HEK293T (cell line): ENCODE measurements around the gene LMO2.

Experiments
- CTCF ChIA-PET: fragments of 350-600 bp; formaldehyde crosslinking; extraction: SDS; loops from one replicate; lab custom pipeline; 2021; ENCODE audit warnings: antibody characterized with exemption, inconsistent platforms; lab: Yijun Ruan, JAX
- POLR2A ChIA-PET: fragments of 350-600 bp; formaldehyde crosslinking; extraction: SDS; loops from one replicate; lab custom pipeline; 2020; ENCODE audit warnings: antibody characterized with exemption, inconsistent platforms; lab: Yijun Ruan, JAX
- DNase-seq: peaks from one replicate; pipeline ENCODE4 v3.0.0; 2012; ENCODE audit warnings: mixed read lengths; ENCODE audit errors: extremely low spot score
- ARNT ChIP-seq: fragments of 450-650 bp; IDR thresholded peaks from 2 replicates; pipeline ENCODE4 v1.6.1; 2017; ENCODE audit warnings: mild to moderate bottlenecking
- BHLHE40 ChIP-seq: fragments of 450-650 bp; IDR thresholded peaks from 2 replicates; pipeline ENCODE4 v1.6.1; 2016; ENCODE audit warnings: mild to moderate bottlenecking, moderate library complexity, borderline replicate concordance
- CTBP1 ChIP-seq: fragments of 450-650 bp; IDR thresholded peaks from 2 replicates; pipeline ENCODE4 v1.6.1; 2016; ENCODE audit warnings: borderline replicate concordance
- ELF4 ChIP-seq: fragments of 450-650 bp; IDR thresholded peaks from 2 replicates; pipeline ENCODE4 v1.6.1; 2017; ENCODE audit warnings: antibody characterized with exemption
- FOXA1 ChIP-seq: fragments of 450-650 bp; IDR thresholded peaks from 2 replicates; pipeline ENCODE4 v1.6.1; 2016; ENCODE audit warnings: mild to moderate bottlenecking
- FOXK2 ChIP-seq: fragments of 450-650 bp; IDR thresholded peaks from 2 replicates; pipeline ENCODE4 v1.6.1; 2016; ENCODE audit warnings: mild to moderate bottlenecking
- FOXM1 ChIP-seq: fragments of 450-650 bp; IDR thresholded peaks from 2 replicates; pipeline ENCODE4 v1.6.1; 2017; ENCODE audit warnings: mild to moderate bottlenecking, borderline replicate concordance
- HDGF ChIP-seq: fragments of 450-650 bp; IDR thresholded peaks from 2 replicates; pipeline ENCODE4 v1.6.1; 2017; ENCODE audit warnings: antibody characterized with exemption, borderline replicate concordance
- L3MBTL2 ChIP-seq: fragments of 450-650 bp; conservative IDR thresholded peaks from 2 replicates; pipeline ENCODE4 v1.6.1; 2016; ENCODE audit warnings: mild to moderate bottlenecking
- LEF1 ChIP-seq: fragments of 450-650 bp; IDR thresholded peaks from 2 replicates; pipeline ENCODE4 v1.6.1; 2017; ENCODE audit warnings: mild to moderate bottlenecking, borderline replicate concordance
- NFRKB ChIP-seq: fragments of 450-650 bp; IDR thresholded peaks from 2 replicates; pipeline ENCODE4 v1.6.1; 2016; ENCODE audit warnings: mild to moderate bottlenecking, moderate library complexity
- PKNOX1 ChIP-seq: fragments of 450-650 bp; IDR thresholded peaks from 2 replicates; pipeline ENCODE4 v1.6.1; 2016
- SP1 ChIP-seq: fragments of 450-650 bp; IDR thresholded peaks from 2 replicates; pipeline ENCODE4 v1.6.1; 2017
- SUZ12 ChIP-seq: fragments of 450-650 bp; IDR thresholded peaks from 2 replicates; pipeline ENCODE4 v1.6.1; 2016; ENCODE audit warnings: mild to moderate bottlenecking
- TARDBP ChIP-seq: fragments of 450-650 bp; IDR thresholded peaks from 2 replicates; pipeline ENCODE4 v1.6.1; 2016
- ZNF384 ChIP-seq: fragments of 450-650 bp; IDR thresholded peaks from 2 replicates; pipeline ENCODE4 v1.6.1; 2016

The LMO2 gene

GRCh38 chr11:33928564-33928963 lies 36.7 kb upstream of the LMO2 start:
- DNase-seq = no peak
- CTCF ChIA-PET = interaction anchor here (0.7 kb wide), 1 partner anchor 10 kb away, joined by 3 read pairs; no protein-coding TSS in a partner anchor
- TF ChIP-seq ARNT (no peak), PKNOX1 (no peak), FOXM1 (no peak), SP1 (no peak), ZNF384 (no peak), SUZ12 (no peak), ELF4 (no peak), FOXK2 (no peak)
- POLR2A ChIA-PET = no interaction called here

- no peak for TF ChIP-seq PKNOX1
- no peak for TF ChIP-seq L3MBTL2
- no peak for TF ChIP-seq TARDBP
- TF ChIP-seq ZNF384 = no peak
- TF ChIP-seq FOXM1 = no peak
- no peak for TF ChIP-seq BHLHE40
- no peak for TF ChIP-seq HDGF
- TF ChIP-seq ARNT = no peak
- TF ChIP-seq FOXK2 = no peak
- no peak for TF ChIP-seq ELF4
- no peak for TF ChIP-seq SP1
- TF ChIP-seq LEF1 = no peak
- no peak for TF ChIP-seq NFRKB
- DNase-seq = no peak
- ChIA-PET POLR2A (no interaction called here), CTCF (interaction anchor here (0.6 kb wide), 1 partner anchor 641 kb away, joined by 3 read pairs; no protein-coding TSS in a partner anchor)
Measured at GRCh38 chr11:33926671-33927552, 35.0 kb upstream of the LMO2 start.

DNA sequence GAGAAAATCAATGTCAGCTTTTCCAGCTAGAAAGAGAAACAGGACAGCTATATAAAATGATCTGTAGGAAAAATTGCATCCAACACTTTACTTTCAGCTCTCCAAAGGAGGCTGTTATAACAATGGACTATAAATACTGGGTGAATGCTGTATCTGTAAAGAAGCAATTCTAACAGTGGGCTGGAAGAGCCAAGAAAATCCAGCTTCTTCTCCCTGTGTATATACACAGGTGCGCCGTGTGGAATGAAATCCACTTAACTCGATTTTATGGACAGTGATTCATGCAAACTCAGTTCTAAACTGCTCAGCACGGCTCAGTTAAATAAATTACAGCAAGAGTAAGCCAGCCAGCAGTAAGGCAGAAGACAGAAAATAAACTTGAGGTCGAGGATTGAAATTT lies 32.5 kb upstream of the LMO2 start:
- no peak for TF ChIP-seq ARNT
- no peak for TF ChIP-seq FOXK2
- TF ChIP-seq NFRKB = no peak
- no peak for TF ChIP-seq SUZ12
- TF ChIP-seq ZNF384 = no peak
- TF ChIP-seq ELF4 = no peak
- no peak for TF ChIP-seq LEF1
- TF ChIP-seq CTBP1 = no peak
- no peak for TF ChIP-seq PKNOX1
- no peak for TF ChIP-seq SP1
- no peak for TF ChIP-seq TARDBP
- TF ChIP-seq BHLHE40 = no peak
- TF ChIP-seq HDGF = no peak
- no peak for TF ChIP-seq L3MBTL2
- no peak for TF ChIP-seq FOXA1
- DNase-seq = no peak
- ChIA-PET POLR2A (no interaction called here), CTCF (no interaction called here)

GRCh38 chr11:33923626-33924025 lies 31.8 kb upstream of the LMO2 start:
- CTCF ChIA-PET = no interaction called here
- no peak for TF ChIP-seq ELF4
- TF ChIP-seq HDGF = no peak
- TF ChIP-seq ARNT = no peak
- TF ChIP-seq NFRKB = no peak
- no peak for TF ChIP-seq LEF1
- TF ChIP-seq FOXA1 = no peak
- no peak for TF ChIP-seq ZNF384
- no peak for TF ChIP-seq PKNOX1
- no peak for TF ChIP-seq SUZ12
- TF ChIP-seq FOXK2 = no peak
- no peak for TF ChIP-seq L3MBTL2
- TF ChIP-seq FOXM1 = no peak
- TF ChIP-seq BHLHE40 = no peak
- no peak for TF ChIP-seq TARDBP
- no peak for TF ChIP-seq CTBP1
- no peak for TF ChIP-seq SP1

DNA sequence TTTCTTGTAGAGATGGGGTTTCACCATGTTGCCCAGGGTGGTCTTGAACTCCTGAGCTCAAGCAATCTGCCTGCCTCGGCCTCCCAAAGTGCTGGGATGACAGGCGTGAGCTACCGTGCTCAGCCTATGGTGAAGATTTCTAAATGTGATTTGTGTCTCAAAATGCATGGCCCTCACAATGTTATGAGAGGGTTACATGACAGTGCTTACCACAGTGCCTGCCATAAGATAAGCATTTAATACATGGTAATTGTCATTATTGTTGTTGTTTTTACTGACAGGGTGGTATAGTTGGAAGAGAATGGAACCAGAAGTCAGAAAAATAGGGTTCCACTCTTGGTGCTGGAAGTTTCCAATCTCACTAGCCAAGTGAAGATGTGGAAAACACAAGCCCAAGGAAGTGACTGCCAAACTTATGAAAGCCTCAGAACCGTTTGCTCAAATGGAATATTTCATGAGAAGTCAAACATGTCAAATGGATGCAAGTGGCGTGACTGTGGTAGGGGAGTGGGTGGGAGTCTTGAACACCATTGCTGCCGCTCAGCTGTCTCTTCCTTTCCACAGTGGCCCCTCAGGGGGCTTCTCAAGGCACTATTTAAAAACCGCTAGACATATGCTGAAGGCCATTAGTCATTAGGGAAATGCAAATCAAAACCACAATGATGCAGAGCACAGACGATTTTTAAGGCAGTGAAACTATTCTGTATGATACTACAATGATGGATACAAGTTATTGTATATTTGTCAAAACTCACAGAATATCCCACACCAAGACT lies 29.1 kb upstream of the LMO2 start:
- ChIA-PET CTCF (no interaction called here), POLR2A (no interaction called here)
- TF ChIP-seq SP1 = no peak
- no peak for TF ChIP-seq ARNT
- no peak for TF ChIP-seq CTBP1
- no peak for TF ChIP-seq ZNF384
- TF ChIP-seq HDGF = no peak
- no peak for DNase-seq

More at GRCh38 chr11:33923626-33924025, 31.8 kb upstream of the LMO2 start:
- POLR2A ChIA-PET = no interaction called here
- DNase-seq = no peak
